SKM-1 (cell line): Measurements from ENCODE around the gene MFSD2A.
"Not testable (repeated sequence)": the region's sequence is repeated elsewhere in the genome, so short reads cannot be mapped to it uniquely, and the experiment has no call there.

Source experiments
- DNase-seq: peaks from one replicate; lab custom pipeline; 2025; ENCODE audit not compliant: unreplicated experiment; lab: John Stamatoyannopoulos, UW

Gene MFSD2A

GRCh38 chr1:39954870-39955546 is at the start of gene MFSD2A:
Gene MFSD2A, plus strand, starts transcription at chr1:39955145. Its CDS starts 148 bp downstream, at chr1:39955293.
- DNase-seq, result peak; percentile 90

GRCh38 chr1:39905172-39905571 is 49.8 kb upstream of the MFSD2A start:
- no peak for DNase-seq

DNA sequence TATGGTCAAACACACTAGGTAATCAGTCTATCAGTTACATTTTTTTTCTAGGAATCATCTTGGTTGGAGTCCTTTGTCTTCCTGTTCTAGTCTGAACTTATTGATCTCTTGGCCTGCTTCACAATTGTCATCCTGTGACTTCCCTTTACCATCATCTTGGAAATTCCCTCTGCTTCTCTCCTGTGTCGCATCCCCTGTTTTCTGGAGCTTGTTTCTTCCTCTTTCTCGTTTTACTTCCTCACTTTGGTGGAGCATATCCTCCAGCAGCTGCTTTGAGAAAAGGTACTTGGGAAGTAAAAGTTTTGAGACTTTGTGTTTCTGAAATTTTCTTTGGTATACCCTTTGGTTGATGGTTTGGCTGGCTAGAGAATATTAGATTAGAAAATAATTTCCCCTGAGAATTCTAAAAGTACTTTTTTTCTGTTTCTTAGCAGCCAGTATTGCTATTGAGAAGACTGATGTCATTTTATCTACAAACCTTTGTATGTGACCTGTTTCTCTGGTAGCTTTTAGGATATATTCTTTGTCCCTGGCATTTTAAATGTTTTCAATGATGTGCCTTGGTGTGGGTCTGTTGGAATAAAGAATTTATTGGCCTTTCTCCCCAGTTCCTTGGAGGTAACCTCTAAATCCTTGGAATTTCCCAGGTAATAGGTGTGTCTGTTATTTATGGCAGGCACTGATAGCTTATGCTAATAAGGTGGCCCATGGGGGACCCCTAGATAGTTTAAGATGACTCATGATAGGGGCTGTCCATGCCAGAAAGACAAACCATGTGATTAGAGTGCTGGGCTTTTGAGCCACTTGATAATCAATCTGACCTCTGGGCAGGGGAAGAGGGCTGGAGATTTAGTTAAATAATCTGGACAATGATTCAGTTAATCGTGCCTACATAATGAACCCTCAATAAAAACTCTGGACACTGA is 47.2 kb upstream of the MFSD2A start:
- DNase-seq, result no peak

DNA sequence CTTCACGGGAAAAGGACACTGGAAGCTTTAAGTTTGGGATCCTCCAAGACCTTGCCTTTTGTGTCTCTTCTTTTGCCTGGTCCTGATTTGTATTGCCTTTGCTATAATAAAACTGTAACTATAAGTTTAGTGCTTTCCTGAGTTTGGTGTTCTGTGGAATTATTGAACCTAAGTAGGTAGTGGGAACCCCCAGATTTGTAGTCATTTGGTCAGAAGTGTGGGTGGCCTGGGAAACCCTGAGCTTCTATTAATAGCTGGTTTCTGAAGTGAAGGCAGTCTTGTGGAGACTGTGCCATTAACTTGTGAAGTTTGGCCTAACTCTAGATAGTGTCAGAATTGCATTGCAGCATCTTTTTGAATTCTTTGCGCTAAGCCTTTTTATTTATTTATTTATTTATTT is 46.4 kb upstream of the MFSD2A start:
- no peak for DNase-seq

GRCh38 chr1:39910263-39910662 is 44.7 kb upstream of the MFSD2A start:
- no peak for DNase-seq

DNA sequence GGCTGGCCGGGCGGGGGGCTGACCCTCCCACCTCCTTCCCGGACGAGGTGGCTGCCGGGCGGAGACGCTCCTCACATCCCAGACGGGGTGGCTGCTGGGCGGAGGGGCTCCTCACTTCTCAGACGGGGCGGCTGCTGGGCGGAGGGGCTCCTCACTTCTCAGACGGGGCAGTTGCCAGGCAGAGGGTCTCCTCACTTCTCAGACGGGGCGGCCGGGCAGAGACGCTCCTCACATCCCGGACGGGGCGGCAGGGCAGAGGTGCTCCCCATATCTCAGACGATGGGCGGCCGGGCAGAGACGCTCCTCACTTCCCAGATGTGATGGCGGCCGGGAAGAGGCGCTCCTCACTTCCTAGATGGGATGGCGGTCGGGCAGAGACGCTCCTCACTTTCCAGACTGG is 41.8 kb upstream of the MFSD2A start:
- not testable (repeated sequence) for DNase-seq

GRCh38 chr1:39915499-39916129 is 39.3 kb upstream of the MFSD2A start:
- DNase-seq, result no peak

DNA sequence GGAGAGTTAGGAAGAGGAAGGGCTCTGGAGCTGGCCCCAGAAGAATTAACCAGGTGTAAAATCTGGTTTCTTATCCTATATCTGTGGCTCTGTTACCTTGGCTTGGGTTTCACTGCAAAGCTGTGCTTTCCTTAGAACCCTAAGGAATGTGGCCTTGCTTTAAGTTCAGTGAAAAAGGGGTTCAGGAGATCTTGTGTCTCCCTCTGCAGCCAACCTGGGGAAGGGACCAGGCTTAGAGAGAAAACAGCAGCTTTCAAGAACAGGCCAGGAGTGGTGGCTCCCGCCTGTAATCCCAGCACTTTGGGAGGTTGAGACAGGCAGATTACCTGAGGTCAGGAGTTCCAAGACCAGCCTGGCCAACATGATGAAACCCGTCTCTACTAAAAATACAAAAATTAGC is 37.1 kb upstream of the MFSD2A start:
- no peak for DNase-seq

GRCh38 chr1:39919545-39919944 is 35.4 kb upstream of the MFSD2A start:
- DNase-seq, result peak; percentile 68

GRCh38 chr1:39922251-39922688 is 32.7 kb upstream of the MFSD2A start:
- no peak for DNase-seq

DNA sequence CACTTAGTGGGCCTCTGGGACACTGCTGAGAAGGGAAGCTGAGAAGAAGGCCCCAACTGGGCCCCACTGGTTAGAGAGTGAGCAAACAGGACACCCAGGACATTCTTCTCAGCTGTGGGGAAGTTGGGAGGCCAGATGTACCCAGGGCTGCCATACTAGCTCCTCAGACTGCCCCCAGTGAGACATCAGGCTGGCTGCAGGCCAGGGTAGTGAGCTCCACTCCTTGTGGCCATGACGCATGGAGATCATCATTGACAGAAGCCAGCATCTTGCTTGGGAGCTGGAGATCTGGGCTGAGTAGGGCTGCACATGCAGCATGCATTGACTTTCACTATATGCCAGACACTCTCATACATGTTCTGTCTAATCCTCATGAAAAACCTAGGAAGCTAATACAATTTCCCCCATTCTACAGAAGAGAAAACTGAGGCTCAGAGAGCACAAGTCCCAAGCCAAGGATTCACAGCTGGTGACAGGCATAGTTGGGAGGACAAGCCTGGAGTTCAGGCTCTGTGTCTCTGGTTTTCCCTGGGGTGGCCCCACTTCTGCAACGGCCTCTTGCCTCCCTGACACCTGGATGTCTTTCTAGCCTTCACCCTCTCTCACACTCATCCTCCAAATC is 29.1 kb upstream of the MFSD2A start:
- DNase-seq, result no peak

DNA sequence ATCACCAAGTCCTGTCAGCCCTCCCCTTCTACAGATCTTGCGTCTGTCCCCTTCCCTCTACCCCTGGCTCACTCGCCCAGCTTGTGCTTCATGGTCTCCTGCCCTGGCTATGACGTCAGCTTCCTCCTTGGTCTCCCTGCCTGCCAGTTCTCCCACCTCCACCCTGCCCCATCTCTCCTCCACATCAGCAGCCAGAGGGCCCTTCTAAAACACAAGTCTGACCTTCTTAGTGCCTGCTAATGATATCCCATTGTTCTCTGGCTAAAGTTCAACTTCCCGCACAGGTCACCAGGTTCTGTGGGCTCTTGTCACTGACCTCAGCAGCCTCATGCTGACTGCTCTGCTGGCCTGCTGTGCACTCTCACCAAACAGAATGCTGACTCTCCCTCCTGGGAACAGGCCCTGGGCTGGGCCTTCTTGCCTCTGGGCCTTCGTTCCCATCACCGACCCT is 28.6 kb upstream of the MFSD2A start:
- DNase-seq, result no peak

DNA sequence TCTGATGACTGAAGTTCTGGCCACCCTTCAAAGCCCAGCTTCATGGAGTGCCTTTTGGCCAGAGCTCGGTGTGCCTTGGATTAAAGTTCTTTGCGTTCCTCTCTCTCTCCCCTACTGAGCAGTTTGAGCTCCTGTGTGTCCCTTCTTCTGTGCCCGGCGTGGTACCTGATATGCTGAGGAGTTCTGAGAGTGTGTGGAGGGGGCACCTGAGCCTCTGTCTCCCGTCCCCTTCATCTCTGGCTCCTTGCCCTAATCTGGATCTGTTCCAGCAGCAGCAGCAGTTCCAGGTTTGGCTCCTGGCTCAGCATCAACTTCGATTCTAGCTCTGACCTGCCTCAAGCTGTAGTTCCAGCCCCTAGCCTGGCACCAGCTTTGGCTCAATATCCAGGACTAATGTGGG is 28.1 kb upstream of the MFSD2A start:
- DNase-seq, result no peak

DNA sequence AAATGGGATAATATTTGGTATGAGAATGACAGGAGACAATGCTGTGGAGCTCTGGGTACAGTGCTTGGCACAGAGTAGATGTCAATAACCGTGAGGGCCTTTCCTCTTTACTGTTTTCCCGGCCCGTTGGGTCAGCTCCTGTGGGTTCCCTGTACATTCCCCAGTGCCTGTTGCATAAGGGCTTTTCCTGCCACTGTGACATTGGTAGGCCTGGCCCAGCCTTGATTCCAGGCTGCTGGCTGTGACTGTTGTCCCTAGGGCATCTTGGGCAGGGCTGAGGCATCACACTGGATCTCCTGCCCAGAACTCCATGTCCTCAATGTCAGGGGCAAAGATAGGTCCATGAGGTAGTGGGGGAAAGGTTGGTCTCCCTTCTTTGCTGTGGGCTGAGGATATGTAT is 27.4 kb upstream of the MFSD2A start:
- no peak for DNase-seq

DNA sequence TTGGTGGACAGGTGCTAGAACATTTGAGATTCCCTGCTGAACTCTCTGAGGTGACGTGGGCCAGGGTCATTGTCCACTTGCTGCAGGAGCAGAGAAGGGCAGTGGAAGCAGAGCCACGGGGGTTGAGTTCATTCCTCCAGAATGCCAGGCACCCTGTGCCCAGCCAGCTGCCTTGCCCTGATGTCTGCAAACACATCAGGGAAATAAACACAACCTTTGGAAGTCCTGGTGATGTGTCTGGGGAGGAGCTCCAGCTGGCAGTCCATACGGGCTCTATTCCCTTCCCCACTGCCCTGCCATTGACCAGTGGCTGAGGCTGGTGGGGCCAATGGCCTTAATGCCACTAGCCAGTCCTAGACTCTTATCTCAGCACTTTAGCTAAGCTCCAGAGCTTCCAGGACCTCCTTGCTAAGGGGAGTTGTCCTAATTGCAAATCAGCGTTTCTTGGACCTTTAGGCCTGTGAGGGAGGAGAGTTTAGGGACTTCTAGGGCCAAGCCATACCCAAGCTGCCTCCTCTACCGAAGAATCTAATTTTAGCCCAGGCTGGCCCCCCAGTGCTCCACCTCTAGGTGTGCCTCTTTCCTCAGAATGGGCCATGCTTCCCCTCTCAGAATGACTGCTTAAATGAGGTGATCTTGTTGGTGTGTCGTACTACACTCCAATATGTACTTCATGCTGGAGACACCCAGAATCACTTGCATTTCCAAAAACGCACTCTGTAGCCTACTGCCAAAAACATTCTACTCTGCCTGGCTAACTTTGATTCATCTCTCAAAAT is 25.9 kb upstream of the MFSD2A start:
- DNase-seq, result no peak

DNA sequence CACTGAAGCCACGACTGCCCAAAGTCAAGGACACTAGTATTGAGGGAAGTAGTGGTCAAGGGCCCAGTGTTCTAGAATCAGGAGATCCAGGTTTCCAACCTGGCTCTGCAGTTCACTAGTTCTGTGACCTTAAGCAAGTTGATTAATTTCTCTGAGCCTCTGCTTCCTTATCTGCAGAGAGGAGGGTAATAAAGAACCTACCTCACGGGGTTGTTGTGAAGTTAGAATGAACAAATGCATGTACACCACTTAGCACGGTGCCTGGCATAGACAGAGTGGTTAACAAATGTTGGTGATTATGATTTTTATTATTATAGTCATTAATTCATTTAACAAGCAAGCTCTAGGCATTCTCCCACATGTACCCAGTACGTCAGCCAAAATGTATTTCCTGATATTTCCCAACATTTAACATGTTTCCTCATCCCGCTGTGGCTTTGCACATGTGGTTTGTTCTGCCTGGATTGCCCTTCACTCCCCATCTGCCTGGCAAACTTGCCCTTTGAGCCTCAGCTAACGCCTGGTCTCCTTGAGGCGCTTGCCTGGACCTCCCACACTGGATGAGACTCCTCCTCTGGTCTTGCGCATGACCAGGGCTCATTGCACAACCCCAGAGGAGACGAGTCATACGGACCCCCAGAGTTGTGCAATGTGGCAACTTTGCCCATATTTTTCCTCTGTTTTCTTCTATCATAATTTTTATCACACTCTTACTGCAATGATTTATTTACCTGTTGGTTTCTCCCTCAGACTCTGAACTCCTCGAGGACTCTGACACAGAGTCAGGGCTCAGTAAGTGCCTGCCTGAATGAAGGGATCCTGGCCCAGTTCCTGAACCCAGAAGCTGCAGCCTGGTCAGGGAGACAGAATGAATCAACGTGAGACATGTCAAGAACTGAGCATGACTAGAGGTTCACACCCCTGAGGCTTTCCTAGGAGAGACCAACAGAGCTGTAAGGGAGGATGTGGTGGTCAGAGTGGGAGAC is 20.7 kb upstream of the MFSD2A start:
- DNase-seq, result peak; percentile 97

DNA sequence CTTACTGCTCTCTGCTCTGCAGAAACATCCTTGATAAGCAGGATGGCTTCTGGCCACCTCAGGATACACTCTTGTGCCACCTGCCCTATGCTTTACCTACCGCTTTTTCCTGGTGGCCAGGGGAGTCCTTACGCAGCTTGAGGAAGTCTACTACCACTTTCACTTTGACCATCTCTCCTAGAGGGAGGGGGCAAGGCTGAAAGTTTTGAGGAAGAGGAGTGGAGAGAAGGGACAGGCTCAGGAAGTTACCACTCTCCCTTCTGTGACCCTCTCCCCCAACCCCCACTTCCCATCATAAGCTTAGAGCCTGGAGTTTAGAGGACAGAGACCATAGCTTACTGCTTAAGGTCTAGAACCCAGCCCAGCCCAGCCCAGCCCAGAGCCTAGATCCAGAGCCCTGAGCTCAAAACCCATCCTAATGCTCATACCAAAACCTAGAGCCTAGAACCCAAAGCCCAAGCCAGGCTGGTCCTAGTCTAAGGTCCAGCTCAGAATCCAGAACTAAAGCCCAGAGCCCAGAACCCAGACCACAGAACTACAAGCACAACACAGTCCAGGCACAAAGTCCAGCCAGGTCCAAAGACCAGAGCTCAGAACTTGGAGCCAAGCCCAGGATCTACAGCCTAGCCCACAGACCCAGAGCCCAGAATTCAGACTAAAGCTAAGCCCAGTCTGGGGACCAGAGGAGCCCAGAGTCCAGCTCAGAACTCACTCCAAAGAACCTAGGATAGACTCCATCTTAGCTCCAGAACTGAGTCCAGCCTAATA is 18.0 kb upstream of the MFSD2A start:
- peak; percentile 92 for DNase-seq

- DNase-seq, result no peak
Measured at GRCh38 chr1:39938856-39939255, 16.1 kb upstream of the MFSD2A start.

GRCh38 chr1:39940253-39940652 is 14.7 kb upstream of the MFSD2A start:
- DNase-seq, result peak; percentile 52
